Activated CD4-positive, alpha-beta T cell treated with anti-CD3 and anti-CD28 coated beads, Interleukin-2, amount 50 U/mL, for 24 hours (primary cell): Measurements from ENCODE around the gene C1orf174.

Experiments used
- DNase-seq, 2 donors: peaks; one replicate each; pipeline ENCODE4 v3.0.0-alpha.2; 2020; ENCODE audit warnings: low read depth in 1 of 2, low spot score in 1 of 2

Gene C1orf174

DNA sequence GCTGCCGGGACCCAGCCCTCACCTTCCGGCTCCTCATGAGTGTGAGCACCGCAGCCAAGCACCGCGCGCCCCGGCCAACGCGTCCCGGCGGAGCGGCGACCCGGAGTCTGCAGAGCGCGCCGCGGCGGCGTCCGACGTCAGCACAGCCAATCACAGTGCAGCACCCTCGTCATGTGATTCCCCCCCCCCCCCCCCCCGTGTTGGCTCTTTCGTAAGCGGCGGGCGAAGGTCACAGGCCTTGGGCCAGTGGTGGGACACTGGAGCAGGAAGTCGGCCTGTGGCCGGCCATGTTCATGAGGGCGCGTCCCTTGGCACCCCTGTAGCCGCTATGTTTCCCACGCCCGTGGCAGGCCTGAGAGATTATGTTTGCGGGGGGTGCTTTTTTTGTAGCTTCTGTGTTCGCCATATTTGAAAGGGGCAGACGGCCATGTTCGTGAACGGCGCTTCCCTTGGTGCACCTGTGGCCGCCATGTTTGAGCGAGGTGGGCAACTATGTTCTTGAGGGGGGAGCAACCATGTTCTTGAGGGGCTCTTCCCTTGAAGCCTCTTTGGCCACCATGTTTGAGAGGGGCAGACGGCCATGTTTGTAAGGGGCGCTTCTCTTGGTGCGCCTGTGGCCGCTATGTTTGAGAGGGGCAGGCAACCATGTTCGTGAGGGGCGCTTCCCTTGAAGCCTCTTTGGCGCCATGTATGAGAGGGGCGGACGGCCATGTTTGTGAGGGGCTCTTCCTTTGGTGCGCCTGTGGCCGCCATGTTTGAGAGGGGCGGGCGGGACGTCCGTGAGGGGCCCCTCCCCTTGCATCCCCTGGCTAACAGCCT lies at the start of gene C1orf174:
Gene C1orf174, minus strand, starts transcription at position 123 of the 819 bp plus-strand sequence. Its CDS starts 86 bp downstream, at position 37.
- DNase-seq: peak; percentile 77 to 92

- no peak for DNase-seq
These were observed 48.3 kb upstream of the C1orf174 start for GRCh38 chr1:3948344-3948743.

DNA sequence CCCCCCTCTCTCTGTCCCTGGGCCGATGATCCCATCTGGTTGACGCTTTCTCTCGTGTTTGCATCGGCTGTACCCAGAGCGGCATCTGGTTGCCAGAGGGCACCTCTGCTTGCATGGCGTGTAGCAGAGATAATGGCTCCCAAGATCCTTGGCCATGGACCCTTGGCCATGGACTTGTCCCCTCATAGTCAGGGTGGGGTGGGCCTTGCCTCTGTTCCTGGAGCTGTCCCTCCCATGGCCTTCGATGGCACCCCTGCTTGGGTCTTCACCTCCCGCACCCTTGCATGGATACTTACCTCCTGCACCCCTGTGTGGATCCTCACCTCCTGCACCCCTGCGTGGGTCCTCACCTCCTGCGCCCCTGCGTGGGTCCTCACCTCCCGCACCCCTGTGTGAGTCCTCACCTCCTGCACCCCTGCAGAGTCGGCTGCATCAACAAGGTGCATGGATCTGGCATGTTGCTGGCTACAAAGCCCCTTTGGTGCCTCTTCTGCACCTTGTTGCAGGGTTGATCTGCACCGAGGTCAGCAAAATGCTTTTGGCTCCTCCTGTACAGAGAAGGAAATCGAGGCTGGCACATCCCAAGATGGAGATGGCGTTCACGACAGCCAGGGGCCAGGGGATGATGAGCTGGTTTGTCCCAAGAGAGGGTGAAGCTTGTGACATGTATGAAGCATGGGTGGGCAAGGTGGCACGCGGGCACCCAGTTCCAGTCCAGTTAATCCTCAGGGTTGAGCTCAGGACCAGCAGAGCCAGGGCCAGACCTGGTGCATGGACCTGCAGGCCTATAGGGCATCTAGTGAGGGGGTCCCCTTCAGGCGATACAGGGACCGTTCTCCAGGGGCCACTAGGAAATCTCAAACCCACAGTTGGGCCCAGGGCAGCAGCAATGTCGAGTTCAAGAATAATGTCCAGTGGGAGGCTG lies 46.1 kb upstream of the C1orf174 start:
- DNase-seq: no peak

GRCh38 chr1:3945222-3945621 lies 45.1 kb upstream of the C1orf174 start:
- no peak for DNase-seq

GRCh38 chr1:3944578-3945125 lies 44.6 kb upstream of the C1orf174 start:
- no peak for DNase-seq

DNA sequence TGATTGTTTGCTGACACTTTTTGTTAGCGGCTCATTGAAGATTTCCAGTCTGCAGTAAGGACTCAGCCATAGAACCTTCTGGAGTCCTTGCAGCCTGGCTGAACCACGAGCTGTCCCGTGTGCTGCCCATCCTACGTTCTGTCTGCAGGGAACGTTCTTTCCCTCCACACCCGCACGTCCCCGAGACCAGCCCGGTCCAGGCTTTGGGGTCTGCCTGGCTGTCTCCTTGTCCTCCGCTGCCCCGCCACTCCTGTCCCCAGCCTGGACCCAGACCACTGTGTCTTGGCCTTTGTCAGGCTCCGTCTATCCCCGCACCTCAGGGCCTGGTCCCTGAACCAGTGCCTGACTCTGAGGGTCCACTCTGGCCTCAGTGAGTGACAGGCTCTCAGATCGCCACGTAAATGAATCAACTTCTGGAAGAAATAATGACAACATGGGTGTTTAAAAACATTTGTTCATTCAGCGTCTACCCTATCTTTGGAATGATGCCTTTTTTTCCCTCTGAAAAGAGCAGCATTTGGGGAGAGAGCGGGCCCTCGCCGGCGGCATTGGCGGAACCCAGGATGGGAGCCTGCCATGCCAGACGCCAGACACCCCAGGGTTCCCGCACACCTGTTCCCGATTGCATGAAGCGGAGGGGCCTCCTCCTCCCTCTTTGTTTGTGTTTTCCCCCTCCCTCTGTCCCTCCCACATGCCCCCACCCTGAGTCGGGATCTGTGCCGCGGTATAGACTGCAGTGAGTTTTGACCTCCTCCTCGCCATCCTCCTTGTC lies 43.9 kb upstream of the C1orf174 start:
- DNase-seq: no peak

- DNase-seq: no peak
These were observed 43.0 kb upstream of the C1orf174 start for GRCh38 chr1:3943123-3943431.

DNA sequence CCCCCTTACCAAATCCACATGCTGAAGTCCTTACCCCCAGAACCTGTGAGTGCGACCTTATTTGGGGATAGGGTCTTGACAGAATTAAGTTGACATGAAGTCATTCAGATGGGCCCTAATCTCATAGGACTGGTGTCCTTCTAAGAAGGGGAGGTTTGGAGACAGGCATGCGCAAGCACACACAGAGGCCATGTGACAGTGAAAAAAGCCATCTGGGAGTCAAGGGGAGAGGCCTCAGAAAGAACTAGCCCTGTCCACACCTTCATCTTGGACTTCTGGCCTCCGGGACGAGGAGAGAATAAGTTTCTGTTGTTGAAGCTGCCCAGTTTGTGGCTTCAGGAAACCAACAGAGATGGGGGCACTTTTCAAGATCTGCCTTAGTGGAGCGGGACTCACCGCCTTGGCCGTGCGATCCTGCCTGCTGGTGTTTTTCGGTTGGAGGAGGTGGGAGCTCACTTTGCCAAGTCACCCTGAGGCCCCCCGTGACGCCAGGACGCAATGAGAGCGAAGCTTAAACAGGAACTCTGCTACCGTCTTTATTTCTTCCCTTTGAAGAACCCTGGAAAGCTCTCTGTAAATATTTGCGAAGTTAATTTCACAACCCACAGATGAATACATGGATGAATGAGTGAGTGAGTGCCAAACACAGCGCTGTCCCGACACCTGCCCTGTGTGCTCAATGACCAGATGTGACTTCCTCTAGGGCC lies 42.5 kb upstream of the C1orf174 start:
- no peak for DNase-seq

DNA sequence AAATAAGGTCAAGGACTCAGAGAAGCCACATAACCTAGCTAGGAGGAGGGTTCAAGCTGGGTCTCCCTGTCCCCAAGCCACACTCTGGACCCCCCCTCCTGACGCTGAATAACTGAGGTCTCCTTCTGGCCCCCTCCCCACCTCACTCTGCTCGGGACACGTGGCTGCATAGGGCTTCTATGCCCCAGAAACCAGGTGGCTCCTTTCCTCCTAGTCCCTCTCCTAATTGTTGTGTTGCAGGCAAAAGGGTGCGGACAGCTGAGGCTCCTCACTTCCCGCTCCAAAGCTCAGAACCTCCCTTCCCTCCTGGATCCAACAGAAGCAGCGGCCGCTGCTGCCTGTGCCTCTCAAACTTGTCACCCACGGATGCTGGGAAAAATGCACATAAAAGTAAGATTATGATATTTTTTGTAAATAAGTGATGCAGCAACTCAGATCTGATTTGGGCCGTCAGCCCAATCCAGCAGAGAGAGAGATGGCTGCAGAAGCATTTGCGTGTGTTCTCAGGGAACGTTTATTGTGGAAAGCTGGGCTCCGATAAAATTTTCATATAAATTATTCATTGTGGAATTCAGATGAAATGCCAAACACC lies 40.8 kb upstream of the C1orf174 start:
- no peak for DNase-seq

GRCh38 chr1:3940081-3940753 lies 40.1 kb upstream of the C1orf174 start:
- no peak for DNase-seq

DNA sequence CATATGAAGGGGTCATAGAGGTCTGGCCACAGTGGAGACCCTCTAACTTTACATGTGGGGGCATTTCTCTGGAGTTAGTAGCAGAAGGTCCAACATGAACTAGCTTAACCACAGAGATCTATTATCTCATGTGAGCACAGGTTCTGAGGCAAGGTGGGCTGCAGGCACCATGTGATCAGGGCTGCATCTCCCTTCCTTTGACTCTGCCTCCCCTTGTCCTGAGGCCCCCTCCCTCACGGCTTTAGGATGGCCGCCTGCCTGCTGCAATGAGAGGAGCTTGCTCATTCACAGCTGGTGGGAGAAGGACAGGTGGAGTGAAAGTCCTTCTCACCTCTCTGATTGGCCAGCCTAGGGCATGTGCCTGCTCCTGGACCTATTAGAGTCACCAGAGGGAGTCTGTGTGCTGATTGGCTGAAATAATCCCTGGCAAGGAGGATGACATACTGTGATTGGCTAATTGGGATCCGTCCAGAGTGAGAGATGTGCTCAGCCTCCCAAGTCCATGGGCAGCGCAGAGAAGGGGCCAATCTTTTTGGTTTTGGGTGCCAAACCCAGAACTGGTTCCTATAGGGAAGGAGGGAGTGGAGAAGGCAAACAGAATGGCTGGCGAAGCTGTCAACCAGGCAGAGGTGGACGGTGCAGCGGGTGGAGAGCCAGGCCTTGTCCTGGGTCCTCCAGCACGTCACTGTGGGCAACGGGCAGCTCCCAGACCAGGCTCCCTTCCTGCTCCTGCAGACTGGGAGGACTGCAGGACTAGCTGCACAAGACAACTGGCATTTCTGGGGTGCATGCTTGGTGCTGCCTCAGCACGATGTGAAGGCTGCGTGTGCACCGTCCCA lies 39.4 kb upstream of the C1orf174 start:
- no peak for DNase-seq

- DNase-seq: no peak
These were observed 32.3 kb upstream of the C1orf174 start for GRCh38 chr1:3932156-3932919.

DNA sequence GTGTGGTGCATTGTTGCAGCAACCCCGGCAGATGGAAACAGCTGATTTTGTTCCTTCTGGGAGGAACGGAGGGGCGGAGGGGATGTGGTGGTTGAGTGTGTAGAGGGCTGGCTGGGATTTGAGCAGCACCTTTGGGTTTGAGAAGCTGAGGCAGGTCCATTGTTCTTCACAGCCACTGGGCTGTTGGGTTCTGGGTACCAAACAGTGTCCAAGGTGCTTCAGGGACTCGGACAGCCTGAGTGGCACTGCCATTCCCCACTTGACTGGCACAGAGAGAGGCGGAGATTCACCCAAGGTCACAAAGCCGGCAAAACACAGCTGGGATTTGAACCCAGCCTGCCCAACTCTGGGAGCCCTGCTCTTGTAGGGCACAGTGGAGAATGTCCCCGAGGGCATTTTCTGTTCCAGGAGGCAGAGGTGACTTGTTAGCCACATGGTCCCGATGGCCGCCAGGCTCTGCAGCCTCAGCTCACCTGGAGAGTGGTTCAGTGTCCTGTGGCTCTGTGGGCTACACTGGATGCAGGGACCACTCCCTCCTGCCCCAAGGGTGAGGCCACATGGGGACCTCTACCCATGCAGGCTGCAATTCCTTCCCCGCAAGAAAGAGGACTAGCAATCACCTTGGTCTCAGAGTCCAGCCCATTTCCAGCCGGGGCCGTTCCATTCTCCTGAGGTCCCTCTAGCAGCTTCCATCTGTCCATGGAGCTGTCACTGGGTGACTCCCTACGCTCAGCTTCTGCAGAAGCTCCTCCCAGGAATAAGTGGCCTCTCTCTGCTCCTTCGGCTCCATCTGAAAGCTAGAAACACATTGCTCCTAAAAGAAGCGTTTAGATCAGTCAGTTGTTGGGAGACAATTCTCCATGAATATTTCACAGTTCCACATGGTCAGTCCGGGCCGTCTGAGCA lies 31.2 kb upstream of the C1orf174 start:
- DNase-seq: no peak

- no peak for DNase-seq
These were observed 30.4 kb upstream of the C1orf174 start for GRCh38 chr1:3930301-3931006.

- DNase-seq: no peak
These were observed 29.1 kb upstream of the C1orf174 start for GRCh38 chr1:3929126-3929525.

DNA sequence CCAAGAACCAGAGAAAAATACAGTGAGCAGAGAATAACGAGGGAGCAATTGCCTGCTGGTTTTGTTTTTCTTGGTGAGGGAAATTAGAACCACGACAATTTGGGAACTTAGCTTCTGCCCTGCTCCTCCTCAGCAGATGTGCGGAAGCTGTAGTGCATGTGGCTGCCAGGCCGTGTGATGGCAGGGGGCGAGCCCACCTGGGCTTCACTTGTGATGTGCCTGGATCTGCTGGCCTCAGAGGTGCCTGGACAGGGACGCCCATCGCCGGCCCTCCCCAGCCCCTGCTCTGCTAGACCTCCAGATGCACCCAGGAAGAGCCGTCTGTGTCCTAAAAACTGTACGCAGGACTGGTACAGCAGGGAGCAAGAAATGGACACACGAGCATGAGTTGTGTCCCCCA lies 28.5 kb upstream of the C1orf174 start:
- DNase-seq: no peak
